Progenitor cell of endocrine pancreas (in vitro differentiated cells): ENCODE measurements around the gene MACF1. TPM values are rescaled to one million over a fixed set of nuclear protein-coding genes. Genes with fewer than 3 reads are reported as not detected.

Experiments used
- DNase-seq: peaks from one replicate; pipeline ENCODE4 v3.0.0; 2021; ENCODE audit warnings: low spot score; ENCODE audit not compliant: unreplicated experiment
- H3K27ac Mint-ChIP-seq: 2 replicates; pipeline ENCODE4 v1.8.0; 2021; ENCODE audit warnings: mild to moderate bottlenecking, moderate library complexity, mixed read lengths
- H3K27me3 Mint-ChIP-seq: 2 replicates; pipeline ENCODE4 v1.8.0; 2021; ENCODE audit warnings: mixed read lengths
- H3K36me3 Mint-ChIP-seq: 2 replicates; pipeline ENCODE4 v1.8.0; 2022; ENCODE audit warnings: mixed read lengths; ENCODE audit not compliant: insufficient read depth
- H3K4me1 Mint-ChIP-seq: 2 replicates; pipeline ENCODE4 v1.8.0; 2021; ENCODE audit warnings: low read depth, mixed read lengths
- H3K4me3 Mint-ChIP-seq: 2 replicates; pipeline ENCODE4 v1.8.0; 2021; ENCODE audit warnings: low read depth, mild to moderate bottlenecking, moderate library complexity, mixed read lengths
- H3K9me3 Mint-ChIP-seq: 2 replicates; pipeline ENCODE4 v1.8.0; 2021; ENCODE audit warnings: low read depth, mixed read lengths
- total RNA-seq: library from RNA; stranded (reverse); gene quantifications from 2 replicates; pipeline ENCODE4 v1.2.1, GENCODE V29; 2021
- TF ChIP-seq, protein P1 (sequence below): fragments of 200-600 bp; sonication (generic); IDR thresholded peaks from one replicate; pipeline ENCODE4 v1.5.0; 2021; ENCODE audit warnings: antibody characterized with exemption, mild to moderate bottlenecking; ENCODE audit not compliant: unreplicated experiment

MACF1 gene
- total RNA-seq, 1 donor from 2014 or later: 241 TPM

DNA sequence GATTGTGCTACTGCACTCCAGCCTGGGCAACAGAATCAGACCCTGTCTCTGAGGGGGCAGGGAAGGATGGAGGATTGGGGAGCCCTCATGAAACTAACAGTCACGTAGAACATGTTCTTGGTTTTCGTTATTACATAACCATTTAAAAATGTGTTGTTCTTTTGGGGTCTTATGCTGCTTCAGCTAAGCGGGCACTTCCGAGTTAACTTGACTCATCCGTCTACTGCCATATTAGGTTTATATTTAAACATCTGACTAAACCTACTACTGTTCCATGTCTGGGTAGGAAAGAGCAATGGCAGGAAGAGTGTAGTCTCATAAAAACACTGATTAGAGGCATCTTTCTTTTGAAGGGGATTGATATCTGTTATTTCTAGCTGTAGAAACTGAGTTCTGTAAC lies 227.4 kb downstream of the MACF1 start:
- Mint-ChIP-seq H3K36me3 (peaks cover 52% of the 10 kb centered on the region), H3K27me3 (no peaks in the 10 kb centered on the region), H3K9me3 (no peaks in the 10 kb centered on the region), H3K4me1 (peaks cover 5% of the 10 kb centered on the region), H3K27ac (no peak overlapping the region), H3K4me3 (no peak overlapping the region)
- TF ChIP-seq, protein P1, sequence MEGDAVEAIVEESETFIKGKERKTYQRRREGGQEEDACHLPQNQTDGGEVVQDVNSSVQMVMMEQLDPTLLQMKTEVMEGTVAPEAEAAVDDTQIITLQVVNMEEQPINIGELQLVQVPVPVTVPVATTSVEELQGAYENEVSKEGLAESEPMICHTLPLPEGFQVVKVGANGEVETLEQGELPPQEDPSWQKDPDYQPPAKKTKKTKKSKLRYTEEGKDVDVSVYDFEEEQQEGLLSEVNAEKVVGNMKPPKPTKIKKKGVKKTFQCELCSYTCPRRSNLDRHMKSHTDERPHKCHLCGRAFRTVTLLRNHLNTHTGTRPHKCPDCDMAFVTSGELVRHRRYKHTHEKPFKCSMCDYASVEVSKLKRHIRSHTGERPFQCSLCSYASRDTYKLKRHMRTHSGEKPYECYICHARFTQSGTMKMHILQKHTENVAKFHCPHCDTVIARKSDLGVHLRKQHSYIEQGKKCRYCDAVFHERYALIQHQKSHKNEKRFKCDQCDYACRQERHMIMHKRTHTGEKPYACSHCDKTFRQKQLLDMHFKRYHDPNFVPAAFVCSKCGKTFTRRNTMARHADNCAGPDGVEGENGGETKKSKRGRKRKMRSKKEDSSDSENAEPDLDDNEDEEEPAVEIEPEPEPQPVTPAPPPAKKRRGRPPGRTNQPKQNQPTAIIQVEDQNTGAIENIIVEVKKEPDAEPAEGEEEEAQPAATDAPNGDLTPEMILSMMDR: no peak
- no peak for DNase-seq

- Mint-ChIP-seq H3K27me3 (no peaks in the 10 kb centered on the region), H3K9me3 (no peaks in the 10 kb centered on the region), H3K4me3 (no peak overlapping the region), H3K36me3 (peaks cover 47% of the 10 kb centered on the region), H3K27ac (peak overlapping the region; percentile 11), H3K4me1 (peaks cover 5% of the 10 kb centered on the region)
- TF ChIP-seq, protein P1: no peak
- DNase-seq: no peak
Observed at GRCh38 chr1:39434797-39435395, 230.4 kb downstream of the MACF1 start.

DNA sequence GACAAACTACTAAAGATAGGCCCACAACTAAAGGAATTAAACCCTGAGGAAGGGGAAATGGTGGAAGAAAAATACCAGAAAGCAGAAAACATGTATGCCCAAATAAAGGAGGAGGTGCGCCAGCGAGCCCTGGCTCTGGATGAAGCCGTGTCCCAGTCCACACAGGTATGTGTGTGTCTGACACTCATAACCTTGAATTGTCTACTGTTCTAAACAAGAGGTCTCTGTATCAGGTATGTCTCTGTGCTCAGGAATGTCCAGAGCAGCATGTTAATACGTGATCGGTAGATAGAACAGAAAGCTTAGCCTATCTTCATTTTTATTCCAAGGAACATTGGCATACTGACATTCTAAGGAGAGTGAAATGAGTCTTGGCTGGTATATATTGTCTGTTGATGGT lies 231.1 kb downstream of the MACF1 start:
- Mint-ChIP-seq H3K9me3 (no peaks in the 10 kb centered on the region), H3K27me3 (no peaks in the 10 kb centered on the region), H3K4me1 (peaks cover 5% of the 10 kb centered on the region), H3K4me3 (no peak overlapping the region), H3K27ac (no peak overlapping the region), H3K36me3 (peaks cover 46% of the 10 kb centered on the region)
- DNase-seq: no peak
- TF ChIP-seq, protein P1: no peak

DNA sequence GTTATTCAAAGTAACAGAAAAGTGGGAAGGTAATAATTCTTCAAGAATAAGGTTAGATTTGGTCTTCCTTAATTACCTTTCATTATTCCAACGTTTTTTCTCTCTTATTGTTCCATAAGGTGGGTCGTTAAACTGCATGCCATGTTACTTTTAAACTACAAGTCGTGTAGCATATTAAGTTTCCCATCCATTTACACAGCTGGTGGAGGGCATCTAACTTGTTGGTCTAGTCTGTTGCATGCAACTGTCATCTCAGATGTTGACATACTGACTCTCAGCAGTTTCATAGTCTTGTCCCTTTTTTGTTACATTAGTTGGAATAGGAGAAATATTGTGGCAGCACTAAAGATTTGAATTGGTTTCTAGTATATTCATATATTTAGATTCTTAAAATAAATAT lies 232.3 kb downstream of the MACF1 start:
- H3K4me1 Mint-ChIP-seq: peaks cover 9% of the 10 kb centered on the region
- peaks cover 45% of the 10 kb centered on the region for H3K36me3 Mint-ChIP-seq
- no peak overlapping the region for H3K4me3 Mint-ChIP-seq
- no peaks in the 10 kb centered on the region for H3K27me3 Mint-ChIP-seq
- no peaks in the 10 kb centered on the region for H3K9me3 Mint-ChIP-seq
- no peak for DNase-seq
- TF ChIP-seq, protein P1: no peak
- H3K27ac Mint-ChIP-seq: no peak overlapping the region

- DNase-seq: no peak
- H3K27me3 Mint-ChIP-seq: no peaks in the 10 kb centered on the region
- TF ChIP-seq, protein P1: no peak
- no peaks in the 10 kb centered on the region for H3K9me3 Mint-ChIP-seq
- H3K4me3 Mint-ChIP-seq: no peak overlapping the region
- peaks cover 48% of the 10 kb centered on the region for H3K36me3 Mint-ChIP-seq
- no peak overlapping the region for H3K27ac Mint-ChIP-seq
- H3K4me1 Mint-ChIP-seq: peaks cover 10% of the 10 kb centered on the region
Observed at GRCh38 chr1:39438042-39438441, 233.5 kb downstream of the MACF1 start.
